ENCODE data around the gene KLHL40. TPM values are rescaled to one million over a fixed set of nuclear protein-coding genes. Genes with fewer than 3 reads are reported as not detected.

The KLHL40 gene
- total and polyA plus RNA-seq, 4 donors = 0.05 TPM; not detected in 3

DNA sequence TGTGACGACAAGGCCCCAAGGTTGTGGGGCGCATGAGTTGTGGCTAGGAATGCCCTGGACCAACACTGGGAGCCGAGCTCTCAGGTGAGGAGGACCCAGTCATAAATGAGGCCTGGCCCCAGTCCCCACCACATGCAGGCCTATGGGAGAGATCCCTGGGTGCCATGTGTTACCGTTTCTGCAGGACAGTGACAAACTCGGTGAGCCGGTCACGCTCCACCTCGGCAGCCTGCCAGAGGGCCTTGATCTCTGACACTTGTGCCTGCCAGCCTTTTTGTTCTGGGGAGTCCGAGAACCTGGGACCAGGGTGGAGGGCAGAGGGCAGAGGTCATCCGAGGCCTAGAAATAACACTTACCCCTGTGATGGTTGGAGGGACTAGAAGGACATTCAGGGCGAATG is 45.0 kb downstream of the KLHL40 start:
- H3K36me3 ChIP-seq (ENCODE audit: control insufficient read depth in 4 of 4, insufficient read depth in 4 of 4, low read length in 4 of 4) = no peaks in the 10 kb centered on the region

DNA sequence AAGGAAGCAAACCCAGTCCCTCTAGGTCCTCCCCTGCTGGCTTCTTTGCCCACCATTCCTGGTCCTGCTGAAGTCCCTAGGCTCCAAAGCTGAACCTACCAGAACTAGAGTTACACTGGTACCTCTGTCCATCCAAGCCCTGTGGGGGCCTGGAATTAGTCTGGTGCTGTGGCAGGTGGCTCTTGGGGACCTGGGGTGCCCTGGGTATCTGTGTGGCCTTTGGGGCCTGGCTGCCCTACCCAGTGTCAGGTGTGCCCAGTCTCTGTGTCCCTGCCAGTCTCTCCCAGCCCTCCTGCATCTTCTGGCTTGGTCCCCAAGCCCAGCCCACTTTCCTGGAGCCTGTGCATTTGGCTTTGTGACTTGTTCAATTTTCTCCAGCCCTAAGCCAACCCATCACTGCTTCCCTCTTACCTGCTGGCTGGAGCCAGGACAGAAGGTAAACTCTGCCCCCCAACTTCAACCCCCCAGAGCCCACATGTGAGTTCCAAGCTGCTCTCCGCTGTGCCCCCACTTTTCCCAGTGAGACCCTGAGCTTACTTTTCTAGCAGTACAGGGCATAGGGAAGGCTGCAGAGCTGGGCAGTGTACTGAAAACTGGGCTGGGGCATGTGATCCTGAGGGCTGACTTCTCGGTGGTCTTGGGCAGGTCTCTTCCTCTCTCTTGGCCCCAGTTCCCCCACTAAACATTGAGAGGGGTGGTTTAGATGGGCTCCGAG is 45.5 kb downstream of the KLHL40 start:
- Histone ChIP-seq H3K9ac (ENCODE audit: insufficient read depth in 1 of 2, low read length in 2 of 2) (no peak overlapping the region), H3K4me1 (ENCODE audit: control insufficient read depth in 5 of 5, insufficient read depth in 5 of 5, low read length in 5 of 5) (peaks cover 0 to 3% (median 0%) of the 10 kb centered on the region in 5 donors), H3K27ac (ENCODE audit: low read depth in 1 of 2, low read length in 1 of 2) (peak overlapping the region in 1 of 2 donors; percentile 55), H3K27me3 (ENCODE audit: control insufficient read depth in 3 of 3, insufficient read depth in 3 of 3, low read length in 2 of 3) (no peaks in the 10 kb centered on the region), H3K36me3 (ENCODE audit: control insufficient read depth in 4 of 4, insufficient read depth in 4 of 4, low read length in 4 of 4) (no peaks in the 10 kb centered on the region), H3K4me3 (no peak overlapping the region), H3K9me3 (ENCODE audit: control insufficient read depth in 4 of 4, insufficient read depth in 3 of 4, low read length in 3 of 4) (no peaks in the 10 kb centered on the region)
- 84 to 90% methylated on average over 3 of the region's 3 CpGs for WGBS, 2 donors
- TF ChIP-seq, protein P1, sequence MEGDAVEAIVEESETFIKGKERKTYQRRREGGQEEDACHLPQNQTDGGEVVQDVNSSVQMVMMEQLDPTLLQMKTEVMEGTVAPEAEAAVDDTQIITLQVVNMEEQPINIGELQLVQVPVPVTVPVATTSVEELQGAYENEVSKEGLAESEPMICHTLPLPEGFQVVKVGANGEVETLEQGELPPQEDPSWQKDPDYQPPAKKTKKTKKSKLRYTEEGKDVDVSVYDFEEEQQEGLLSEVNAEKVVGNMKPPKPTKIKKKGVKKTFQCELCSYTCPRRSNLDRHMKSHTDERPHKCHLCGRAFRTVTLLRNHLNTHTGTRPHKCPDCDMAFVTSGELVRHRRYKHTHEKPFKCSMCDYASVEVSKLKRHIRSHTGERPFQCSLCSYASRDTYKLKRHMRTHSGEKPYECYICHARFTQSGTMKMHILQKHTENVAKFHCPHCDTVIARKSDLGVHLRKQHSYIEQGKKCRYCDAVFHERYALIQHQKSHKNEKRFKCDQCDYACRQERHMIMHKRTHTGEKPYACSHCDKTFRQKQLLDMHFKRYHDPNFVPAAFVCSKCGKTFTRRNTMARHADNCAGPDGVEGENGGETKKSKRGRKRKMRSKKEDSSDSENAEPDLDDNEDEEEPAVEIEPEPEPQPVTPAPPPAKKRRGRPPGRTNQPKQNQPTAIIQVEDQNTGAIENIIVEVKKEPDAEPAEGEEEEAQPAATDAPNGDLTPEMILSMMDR (IDR thresholded peaks at IDR 0.05; ENCODE audit: control extremely low read depth, extremely low read depth) = no peak
- DNase-seq (no peak), ATAC-seq (ENCODE audit: insufficient read depth, low FRiP score) (no peak)

More for the DNA sequence above, 45.0 kb downstream of the KLHL40 start:
- DNase-seq (no peak), ATAC-seq (ENCODE audit: insufficient read depth, low FRiP score) (no peak)
- Histone ChIP-seq H3K4me3 (no peak overlapping the region), H3K9me3 (ENCODE audit: control insufficient read depth in 4 of 4, insufficient read depth in 3 of 4, low read length in 3 of 4) (no peaks in the 10 kb centered on the region), H3K27ac (ENCODE audit: low read depth in 1 of 2, low read length in 1 of 2) (peak overlapping the region in 1 of 2 donors; percentile 55), H3K27me3 (ENCODE audit: control insufficient read depth in 3 of 3, insufficient read depth in 3 of 3, low read length in 2 of 3) (no peaks in the 10 kb centered on the region), H3K4me1 (ENCODE audit: control insufficient read depth in 5 of 5, insufficient read depth in 5 of 5, low read length in 5 of 5) (peaks cover 0 to 3% (median 0%) of the 10 kb centered on the region in 5 donors), H3K9ac (ENCODE audit: insufficient read depth in 1 of 2, low read length in 2 of 2) (no peak overlapping the region)
- TF ChIP-seq, protein P1 (IDR thresholded peaks at IDR 0.05; ENCODE audit: control extremely low read depth, extremely low read depth) = no peak
- WGBS, 2 donors = 90 to 93% methylated on average over 11 of the region's 11 CpGs

DNA sequence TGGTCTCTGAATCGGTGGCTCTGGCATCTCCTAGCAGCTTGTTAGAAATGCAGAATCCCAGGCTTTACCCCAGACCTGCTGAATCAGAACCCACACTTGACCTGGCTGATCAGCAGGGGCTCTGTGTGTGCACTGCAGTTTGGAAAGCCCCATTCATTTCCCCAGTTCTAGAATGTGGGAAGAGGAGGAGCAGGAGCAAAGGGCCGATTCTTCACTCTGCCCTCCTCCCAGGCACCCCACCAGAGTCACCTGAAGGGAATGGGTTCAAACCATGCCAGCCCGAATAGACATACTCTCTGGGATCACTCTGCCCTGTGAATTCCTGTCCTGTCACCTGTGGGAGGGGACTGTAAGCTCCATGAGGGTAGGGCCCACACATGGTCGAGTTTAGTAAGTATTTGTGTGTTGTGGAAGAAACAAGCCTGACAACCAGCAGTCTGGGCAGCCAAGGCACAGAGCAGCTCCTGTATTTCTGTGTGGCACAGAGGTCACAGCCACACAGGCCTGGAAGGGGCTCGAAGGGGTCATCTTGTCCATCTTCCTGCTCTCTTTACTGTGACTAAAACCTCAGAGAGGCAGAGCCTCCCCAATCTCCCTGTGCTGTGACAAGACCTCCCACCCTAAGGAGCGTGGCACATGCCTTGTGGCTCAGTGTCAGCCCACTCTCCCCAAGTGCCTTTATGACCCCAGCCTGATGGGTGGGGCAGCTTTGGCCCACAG is 46.3 kb downstream of the KLHL40 start:
- Histone ChIP-seq H3K9ac (ENCODE audit: insufficient read depth in 1 of 2, low read length in 2 of 2) (no peak overlapping the region), H3K36me3 (ENCODE audit: control insufficient read depth in 4 of 4, insufficient read depth in 4 of 4, low read length in 4 of 4) (no peaks in the 10 kb centered on the region), H3K4me3 (no peak overlapping the region), H3K27me3 (ENCODE audit: control insufficient read depth in 3 of 3, insufficient read depth in 3 of 3, low read length in 2 of 3) (no peaks in the 10 kb centered on the region), H3K4me1 (ENCODE audit: control insufficient read depth in 5 of 5, insufficient read depth in 5 of 5, low read length in 5 of 5) (peaks cover 0 to 3% (median 0%) of the 10 kb centered on the region in 5 donors), H3K27ac (ENCODE audit: low read depth in 1 of 2, low read length in 1 of 2) (no peak overlapping the region), H3K9me3 (ENCODE audit: control insufficient read depth in 4 of 4, insufficient read depth in 3 of 4, low read length in 3 of 4) (no peaks in the 10 kb centered on the region)
- TF ChIP-seq, protein P1 (IDR thresholded peaks at IDR 0.05; ENCODE audit: control extremely low read depth, extremely low read depth) = no peak
- ATAC-seq (ENCODE audit: insufficient read depth, low FRiP score) (no peak), DNase-seq (peak in 1 of 3 donors; percentile 5)
- WGBS, 2 donors = 85 to 91% methylated on average over 6 of the region's 6 CpGs
